Astrocyte (in vitro differentiated cells and primary cell): ENCODE results near the gene KRTAP5-10.

Experiments
- EZH2 ChIP-seq: IDR thresholded peaks from 2 replicates; pipeline ENCODE4 v1.6.1; 2012; ENCODE audit warnings: mild to moderate bottlenecking, low read length, inconsistent platforms; ENCODE audit not compliant: insufficient read depth
- TF ChIP-seq, protein P1 (sequence below): IDR thresholded peaks from 2 replicates; pipeline ENCODE4 v1.5.1; 2011; ENCODE audit warnings: low read depth, mild to moderate bottlenecking, inconsistent platforms, low read length, moderate library complexity; ENCODE audit not compliant: insufficient read depth

DNA sequence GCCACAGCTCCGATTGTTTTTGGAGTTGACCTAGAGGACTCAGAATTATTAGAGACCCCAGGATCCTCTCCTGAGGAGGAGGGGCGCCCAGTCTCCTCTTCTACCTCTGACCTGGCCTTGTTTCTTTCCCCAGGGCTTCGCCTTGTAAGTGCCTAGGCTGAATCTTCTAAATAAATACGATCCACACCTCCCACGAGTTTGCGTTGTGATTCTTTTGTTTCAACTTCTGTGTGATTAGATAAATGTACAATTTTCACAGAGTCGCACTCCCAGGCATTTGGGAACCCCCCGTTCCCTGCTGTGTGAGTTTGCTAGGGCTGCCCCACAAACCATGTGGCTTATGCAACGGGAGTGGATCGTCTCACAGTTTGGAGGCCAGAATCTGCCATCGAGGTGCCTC lies 26.3 kb upstream of the KRTAP5-10 start:
- TF ChIP-seq EZH2, result no peak
- TF ChIP-seq, protein P1, sequence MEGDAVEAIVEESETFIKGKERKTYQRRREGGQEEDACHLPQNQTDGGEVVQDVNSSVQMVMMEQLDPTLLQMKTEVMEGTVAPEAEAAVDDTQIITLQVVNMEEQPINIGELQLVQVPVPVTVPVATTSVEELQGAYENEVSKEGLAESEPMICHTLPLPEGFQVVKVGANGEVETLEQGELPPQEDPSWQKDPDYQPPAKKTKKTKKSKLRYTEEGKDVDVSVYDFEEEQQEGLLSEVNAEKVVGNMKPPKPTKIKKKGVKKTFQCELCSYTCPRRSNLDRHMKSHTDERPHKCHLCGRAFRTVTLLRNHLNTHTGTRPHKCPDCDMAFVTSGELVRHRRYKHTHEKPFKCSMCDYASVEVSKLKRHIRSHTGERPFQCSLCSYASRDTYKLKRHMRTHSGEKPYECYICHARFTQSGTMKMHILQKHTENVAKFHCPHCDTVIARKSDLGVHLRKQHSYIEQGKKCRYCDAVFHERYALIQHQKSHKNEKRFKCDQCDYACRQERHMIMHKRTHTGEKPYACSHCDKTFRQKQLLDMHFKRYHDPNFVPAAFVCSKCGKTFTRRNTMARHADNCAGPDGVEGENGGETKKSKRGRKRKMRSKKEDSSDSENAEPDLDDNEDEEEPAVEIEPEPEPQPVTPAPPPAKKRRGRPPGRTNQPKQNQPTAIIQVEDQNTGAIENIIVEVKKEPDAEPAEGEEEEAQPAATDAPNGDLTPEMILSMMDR, result no peak
